Left ventricle myocardium superior (tissue), 1 donor: ENCODE data around the gene PTPRM. TPM values are rescaled to one million over a fixed set of nuclear protein-coding genes. Genes with fewer than 3 reads are reported as not detected.
"Not testable (repeated sequence)": the region's sequence is repeated elsewhere in the genome, so short reads cannot be mapped to it uniquely, and the experiment has no call there.

Experiments
- ATAC-seq: fragments of 200-7000 bp; cut with Tn5 transposase; one replicate; pipeline ENCODE4 v1.9.1; 2020; ENCODE audit warnings: mild to moderate bottlenecking, moderate library complexity
- DNase-seq: peaks from one replicate; pipeline ENCODE4 v3.0.0-alpha.2; 2020
- intact Hi-C: fragments of 100-400 bp; cut with micrococcal nuclease; formaldehyde crosslinking; loops from one replicate; pipeline ENCODE4 v1.11.0; 2022
- total RNA-seq: library from RNA; stranded (reverse); fragmentation: NEBNext Ultra II Directional; extraction: Animal tissue kit (Norgen Biotek cat#: 25700); gene quantifications from one replicate; pipeline ENCODE4 v1.2.1, GENCODE V29; 2021
- donor health status: DM: no; HTN: yes; CAD: no; lungs with severe emphysema.

PTPRM gene
- total RNA-seq, 1 donor from 2014 or later = 100 TPM

DNA sequence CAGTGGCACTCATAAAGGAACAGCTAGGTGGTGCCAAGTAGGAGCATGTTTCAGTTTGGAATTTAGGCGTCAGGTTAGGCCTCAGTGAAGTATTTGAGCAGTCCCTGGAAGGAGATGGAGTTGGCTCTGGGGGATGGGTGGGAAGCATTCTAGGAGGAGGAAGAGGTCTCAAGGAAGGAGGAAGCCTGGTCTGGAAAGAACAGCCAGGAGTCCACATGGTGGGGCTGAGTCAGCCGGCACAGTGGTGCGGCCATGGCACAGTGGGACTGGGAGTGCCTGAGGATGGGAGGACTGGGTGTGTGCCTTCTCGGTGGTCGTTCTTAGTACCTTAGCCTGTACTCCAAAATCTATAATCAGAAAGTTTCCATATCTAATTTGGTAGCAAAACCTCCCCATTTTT lies 373.3 kb downstream of the PTPRM start:
- ATAC-seq (peak; percentile 18), DNase-seq (no peak)
- intact Hi-C loops = no loop called here

DNA sequence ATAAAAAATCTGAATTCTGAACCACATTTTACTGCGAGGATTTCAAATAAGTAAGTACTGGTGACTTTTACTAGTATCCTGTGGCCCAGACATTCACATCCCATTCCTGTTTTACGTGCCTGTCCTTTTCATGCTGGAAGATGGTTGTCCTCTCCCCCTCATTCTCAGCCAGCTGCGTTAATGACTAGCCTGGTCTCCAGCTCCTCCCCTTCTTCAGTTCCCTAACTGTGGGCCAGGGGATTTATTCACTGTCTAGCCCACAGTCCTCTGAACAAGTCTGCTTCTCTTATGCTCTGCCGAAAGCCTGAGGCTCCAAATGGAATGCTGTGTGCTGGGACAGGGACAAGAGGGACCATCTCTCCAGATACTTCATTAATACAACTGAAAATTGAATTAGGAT lies 373.9 kb downstream of the PTPRM start:
- ATAC-seq = no peak
- intact Hi-C loops = no loop called here
- no peak for DNase-seq

DNA sequence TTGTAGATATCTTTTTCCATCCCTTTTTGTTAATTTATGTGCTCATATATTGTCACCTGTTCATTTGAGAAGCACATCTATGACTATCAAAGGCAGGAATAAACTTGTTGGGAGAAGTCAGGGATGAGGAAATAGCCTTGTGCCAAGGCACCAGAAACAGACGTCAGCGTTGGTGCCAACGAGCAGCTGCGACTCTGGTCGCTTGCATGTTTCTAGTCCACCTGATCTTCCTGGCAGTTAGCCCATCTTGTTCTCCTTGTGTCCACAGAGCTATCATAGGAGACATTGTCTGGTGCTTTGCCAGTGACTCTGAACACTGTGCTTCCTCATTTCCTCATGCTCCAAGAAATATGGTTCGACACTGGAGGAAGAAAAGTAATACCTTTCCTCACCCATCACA lies 374.4 kb downstream of the PTPRM start:
- intact Hi-C loops = no loop called here
- ATAC-seq (peak; percentile 58), DNase-seq (peak; percentile 41)

DNA sequence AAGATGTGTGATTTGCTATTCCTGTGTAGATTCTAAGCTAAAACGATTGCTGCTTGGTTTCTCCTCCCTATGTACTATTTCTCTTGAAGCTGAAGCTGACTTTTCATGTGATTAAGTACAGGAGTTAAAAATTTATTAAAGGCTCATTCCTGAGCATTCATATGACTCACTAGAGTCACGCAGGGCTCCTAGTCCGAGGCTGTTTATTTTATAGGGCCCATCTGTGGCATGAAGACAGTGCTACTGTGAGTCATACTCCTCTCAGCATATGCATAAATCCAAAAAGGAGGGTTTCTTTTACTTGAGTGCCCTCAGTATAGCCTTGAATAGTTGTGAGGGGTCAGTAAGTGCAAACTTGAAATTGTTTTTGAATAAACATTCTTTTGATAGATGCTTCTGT lies 378.8 kb downstream of the PTPRM start:
- intact Hi-C loops = no loop called here
- no peak for ATAC-seq

GRCh38 chr18:7946734-7947377 lies 379.7 kb downstream of the PTPRM start:
- peak; percentile 63 for ATAC-seq
- intact Hi-C loops = no loop called here
- DNase-seq = no peak

More for the DNA sequence above, 378.8 kb downstream of the PTPRM start:
- DNase-seq = no peak

DNA sequence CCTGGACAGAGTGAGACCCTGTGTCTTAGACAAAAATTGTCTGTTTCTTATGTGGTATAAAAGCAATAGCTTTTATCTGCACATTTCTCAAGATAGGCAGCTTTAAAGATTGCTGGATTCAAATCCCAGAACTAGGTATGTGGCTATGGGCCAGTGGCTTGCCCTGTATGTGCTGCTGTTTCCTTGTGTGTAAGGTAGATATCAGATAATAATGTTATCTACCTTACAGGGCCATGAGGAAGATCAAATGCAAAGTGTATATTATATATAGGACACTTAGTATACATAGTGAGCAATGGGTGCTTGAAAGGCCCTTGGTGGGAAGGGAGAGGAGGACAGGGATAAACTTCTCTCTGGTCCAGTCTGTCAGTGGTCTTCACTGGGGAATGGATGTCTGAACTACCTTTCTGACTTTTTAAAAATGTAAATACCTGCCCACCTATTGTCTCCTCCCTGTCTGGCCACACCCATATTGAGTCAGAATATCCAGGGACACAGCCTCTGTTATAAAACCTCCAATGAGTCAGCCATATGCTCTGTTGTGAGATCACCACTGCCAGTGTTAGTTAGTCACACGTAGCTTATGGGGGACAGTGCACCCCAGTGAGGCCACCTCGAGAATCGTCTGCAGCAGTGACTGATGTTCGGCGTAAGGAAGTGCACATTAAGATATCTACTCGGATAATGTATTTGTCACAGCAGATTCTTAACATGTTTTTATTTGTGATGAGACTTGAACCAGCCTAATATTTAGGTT lies 383.4 kb downstream of the PTPRM start:
- no peak for ATAC-seq
- no peak for DNase-seq
- intact Hi-C loops = no loop called here

DNA sequence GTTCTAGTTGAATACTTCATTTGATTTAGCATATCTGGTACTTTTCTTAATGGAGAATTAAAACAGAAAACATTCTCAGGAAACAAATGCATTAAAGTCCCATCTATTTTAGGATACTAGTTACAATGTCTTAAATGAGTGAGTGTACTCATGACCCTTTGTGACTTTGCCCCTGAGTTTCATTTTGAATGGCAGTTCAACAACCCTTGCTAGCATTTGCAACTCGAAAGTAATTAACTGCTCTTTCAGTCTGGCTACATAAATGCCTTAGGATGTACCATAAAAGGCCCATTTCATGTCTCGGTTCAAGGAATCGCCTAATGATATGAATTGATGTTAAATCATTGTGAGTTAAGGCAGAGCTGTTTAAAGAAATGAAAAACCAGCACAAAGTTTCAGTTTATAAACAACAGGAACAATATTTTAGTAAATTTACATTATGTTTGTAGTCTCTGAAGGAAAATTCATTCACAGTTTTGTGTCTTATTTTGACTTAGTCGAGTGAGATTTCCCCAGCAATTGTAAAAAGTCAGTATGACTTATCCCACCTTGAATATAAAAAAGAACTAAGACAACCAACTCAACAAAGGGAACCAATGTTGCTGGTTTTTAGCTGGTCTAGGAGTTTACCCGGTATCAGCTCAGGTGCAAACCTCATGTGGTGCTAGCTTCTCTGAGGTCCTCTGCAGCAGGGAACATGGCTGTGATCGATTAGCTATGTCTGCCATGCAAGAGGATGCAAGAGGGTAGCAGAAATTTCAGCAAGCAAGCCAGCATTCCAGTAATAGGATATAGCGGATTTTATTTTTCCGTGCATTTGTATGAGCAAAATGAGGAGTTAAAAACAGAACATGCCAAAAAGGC lies 386.2 kb downstream of the PTPRM start:
- no peak for ATAC-seq
- no peak for DNase-seq
- intact Hi-C loops = no loop called here

DNA sequence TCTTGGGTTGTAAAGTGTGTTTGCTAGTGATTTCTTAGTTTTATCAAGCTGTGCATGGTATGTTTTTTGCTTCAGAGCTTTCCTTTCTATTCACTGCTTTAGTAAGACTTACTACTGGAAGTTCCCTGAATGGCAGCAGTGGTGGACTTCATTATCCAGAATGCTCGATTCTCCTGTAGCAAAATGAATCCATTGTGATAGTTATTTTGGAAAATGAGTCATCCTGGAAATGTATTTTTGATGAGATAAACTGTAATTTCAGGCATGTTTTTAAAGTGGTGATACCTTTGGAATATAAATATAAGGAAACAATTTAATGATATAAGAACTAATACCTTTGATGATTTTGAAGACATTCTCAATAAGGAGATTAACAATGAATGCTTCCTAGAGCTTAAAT lies 387.1 kb downstream of the PTPRM start:
- no peak for DNase-seq
- intact Hi-C loops = no loop called here
- no peak for ATAC-seq

GRCh38 chr18:7955175-7955574 lies 388.1 kb downstream of the PTPRM start:
- ATAC-seq = peak; percentile 75

DNA sequence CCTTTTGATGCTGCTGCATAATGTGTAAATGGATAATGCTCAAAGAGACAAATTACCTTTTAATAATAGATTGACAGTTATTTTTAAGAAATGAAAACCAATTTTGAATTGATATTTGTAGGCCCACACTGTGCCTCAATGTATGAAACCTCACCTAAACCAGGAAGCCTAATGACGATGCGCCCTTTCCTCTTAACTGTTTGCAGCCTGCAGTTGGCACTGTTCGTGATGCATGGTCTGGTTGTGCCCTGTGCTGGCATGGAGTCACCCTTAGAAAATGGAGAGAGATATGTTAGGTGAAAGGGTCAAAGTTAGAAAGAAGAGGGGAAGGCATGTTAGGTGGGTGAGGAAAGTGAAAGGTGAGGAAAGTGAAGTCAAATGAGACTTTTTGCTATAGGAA lies 390.2 kb downstream of the PTPRM start:
- intact Hi-C loops = no loop called here
- no peak for DNase-seq
- ATAC-seq = peak; percentile 15

More at GRCh38 chr18:7955175-7955574, 388.1 kb downstream of the PTPRM start:
- intact Hi-C loops = no loop called here
- DNase-seq = no peak

- intact Hi-C loops = no loop called here
- no peak for DNase-seq
- ATAC-seq = no peak
Observed at GRCh38 chr18:7958081-7958896, 391.2 kb downstream of the PTPRM start.

GRCh38 chr18:7958897-7959146 lies 391.7 kb downstream of the PTPRM start:
- DNase-seq (no peak), ATAC-seq (no peak)
- intact Hi-C loops = no loop called here

- ATAC-seq, intact Hi-C loops, DNase-seq: not testable (repeated sequence)
Observed at GRCh38 chr18:7966682-7967081, 399.6 kb downstream of the PTPRM start.

DNA sequence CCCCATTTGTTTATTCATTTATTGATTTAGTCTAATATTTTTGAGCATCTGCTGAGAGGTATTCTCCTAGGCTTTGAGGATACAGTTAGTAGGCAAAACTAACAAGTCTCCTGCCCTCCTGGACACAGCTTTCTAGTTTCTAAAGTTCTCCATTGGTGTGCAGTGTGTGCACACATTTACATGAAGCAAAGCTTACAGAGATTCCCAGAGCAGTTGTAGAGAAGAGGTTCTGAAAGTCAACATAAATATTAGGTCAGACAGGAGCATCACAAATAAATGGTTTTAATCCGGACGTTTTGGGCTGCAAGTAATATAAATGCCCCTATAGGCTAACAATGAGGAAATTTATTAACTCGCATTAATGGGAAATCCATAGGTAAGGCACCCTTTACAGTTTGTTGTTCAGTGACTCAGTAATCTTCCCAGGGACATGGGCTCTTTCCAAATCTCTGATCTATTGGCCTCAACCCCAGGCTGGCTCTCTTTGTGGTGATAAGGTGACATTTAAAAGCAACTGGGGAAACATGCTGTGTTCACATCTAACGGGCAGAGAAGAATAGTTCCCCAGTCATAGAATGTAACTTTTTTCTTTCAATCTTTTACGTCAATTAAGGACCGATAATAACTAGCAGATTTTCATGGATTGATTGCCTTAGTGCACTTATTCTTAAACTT lies 407.2 kb downstream of the PTPRM start:
- ATAC-seq = peak; percentile 89
- DNase-seq = no peak
- intact Hi-C loops = no loop called here

- ATAC-seq (peak; percentile 73), DNase-seq (no peak)
- intact Hi-C loops = no loop called here
Observed at GRCh38 chr18:7977897-7978296, 410.8 kb downstream of the PTPRM start.

- intact Hi-C loops = no loop called here
- ATAC-seq (no peak), DNase-seq (no peak)
Observed at GRCh38 chr18:7978834-7979233, 411.7 kb downstream of the PTPRM start.

GRCh38 chr18:7979714-7980113 lies 412.6 kb downstream of the PTPRM start:
- intact Hi-C loops = no loop called here
- DNase-seq = no peak
- no peak for ATAC-seq

GRCh38 chr18:7980136-7980535 lies 413.0 kb downstream of the PTPRM start:
- DNase-seq = no peak
- intact Hi-C loops = no loop called here
- no peak for ATAC-seq

GRCh38 chr18:7980656-7981055 lies 413.5 kb downstream of the PTPRM start:
- ATAC-seq = no peak
- intact Hi-C loops = no loop called here
- no peak for DNase-seq
